HAP-1 (cell line): Measurements from ENCODE around the gene TELO2.
"Not testable (repeated sequence)": the region's sequence is repeated elsewhere in the genome, so short reads cannot be mapped to it uniquely, and the experiment has no call there.

Source experiments
- DNase-seq, 2 experiments: peaks; one replicate each; pipeline ENCODE4 v3.0.0-alpha.2; 2016 to 2020; ENCODE audit warnings: low spot score in 2 of 2
- H3K27me3 ChIP-seq: fragments of 250-450 bp; sonication (Bioruptor Pico); 2 replicates; pipeline ENCODE4 v1.5.1; 2020; ENCODE audit warnings: low read depth, mild to moderate bottlenecking, moderate library complexity
- H3K36me3 ChIP-seq: fragments of 250-450 bp; sonication (Bioruptor Pico); replicated peaks from 2 replicates; pipeline ENCODE4 v1.5.1; 2020; ENCODE audit warnings: mild to moderate bottlenecking
- H3K4me1 ChIP-seq: fragments of 250-450 bp; sonication (Bioruptor Pico); 2 replicates; pipeline ENCODE4 v1.5.1; 2020; ENCODE audit warnings: mild to moderate bottlenecking
- H3K4me3 ChIP-seq: fragments of 250-450 bp; sonication (Bioruptor Pico); 2 replicates; pipeline ENCODE4 v1.5.1; 2020; ENCODE audit warnings: mild to moderate bottlenecking, moderate library complexity
- H3K9me3 ChIP-seq: fragments of 250-450 bp; sonication (Bioruptor Pico); 2 replicates; pipeline ENCODE4 v1.5.1; 2020; ENCODE audit warnings: mild to moderate bottlenecking, moderate library complexity
- in situ Hi-C: fragments of 300-500 bp; cut with MboI; formaldehyde crosslinking; loops from 3 replicates; pipeline ENCODE4 v1.14.3; 2020; ENCODE audit warnings: low sequenced_read_pairs, inconsistent platforms, mixed read lengths

TELO2 gene

GRCh38 chr16:1464196-1464893, 28.8 kb upstream of the TELO2 start:
- Histone ChIP-seq H3K9me3 (no peaks in the 10 kb centered on the region), H3K36me3 (peaks cover 9% of the 10 kb centered on the region; the same call in 1 of the 2 replicates), H3K4me3 (no peak overlapping the region), H3K4me1 (no peaks in the 10 kb centered on the region), H3K27me3 (no peaks in the 10 kb centered on the region)
- DNase-seq = no peak
- in situ Hi-C loops = no loop called here

- Histone ChIP-seq H3K27me3 (no peaks in the 10 kb centered on the region), H3K4me1 (no peaks in the 10 kb centered on the region), H3K36me3 (peaks cover 9% of the 10 kb centered on the region; the same call in 1 of the 2 replicates), H3K4me3 (no peak overlapping the region), H3K9me3 (no peaks in the 10 kb centered on the region)
- DNase-seq = no peak
- in situ Hi-C loops = no loop called here
Observed at GRCh38 chr16:1464894-1465566, 28.1 kb upstream of the TELO2 start.

- Histone ChIP-seq H3K4me3 (no peak overlapping the region), H3K36me3 (peaks cover 9% of the 10 kb centered on the region; the same call in 1 of the 2 replicates), H3K27me3 (no peaks in the 10 kb centered on the region), H3K9me3 (no peaks in the 10 kb centered on the region), H3K4me1 (no peaks in the 10 kb centered on the region)
- in situ Hi-C loops = no loop called here
- no peak for DNase-seq
Observed at GRCh38 chr16:1465567-1465915, 27.6 kb upstream of the TELO2 start.

GRCh38 chr16:1466054-1466453, 27.1 kb upstream of the TELO2 start:
- in situ Hi-C loops = no loop called here
- peaks cover 5% of the 10 kb centered on the region; the same call in 1 of the 2 replicates for H3K36me3 ChIP-seq
- H3K4me1 ChIP-seq = no peaks in the 10 kb centered on the region
- DNase-seq = no peak
- H3K4me3 ChIP-seq = no peak overlapping the region
- H3K9me3 ChIP-seq = no peaks in the 10 kb centered on the region
- H3K27me3 ChIP-seq = no peaks in the 10 kb centered on the region

GRCh38 chr16:1466968-1467521, 26.1 kb upstream of the TELO2 start:
- H3K36me3 ChIP-seq = no peaks in the 10 kb centered on the region

GRCh38 chr16:1468426-1468810, 24.7 kb upstream of the TELO2 start:
- Histone ChIP-seq H3K27me3 (no peaks in the 10 kb centered on the region), H3K4me1 (no peaks in the 10 kb centered on the region; the same call in 1 of the 2 replicates), H3K9me3 (no peaks in the 10 kb centered on the region), H3K36me3 (no peaks in the 10 kb centered on the region), H3K4me3 (no peak overlapping the region)
- DNase-seq = no peak
- in situ Hi-C loops = no loop called here

More at GRCh38 chr16:1466968-1467521, 26.1 kb upstream of the TELO2 start:
- no peak overlapping the region for H3K4me3 ChIP-seq
- H3K9me3 ChIP-seq = no peaks in the 10 kb centered on the region
- in situ Hi-C loops = no loop called here
- no peaks in the 10 kb centered on the region for H3K27me3 ChIP-seq
- DNase-seq = no peak
- H3K4me1 ChIP-seq = no peaks in the 10 kb centered on the region

GRCh38 chr16:1469141-1469540, 24.0 kb upstream of the TELO2 start:
- H3K36me3 ChIP-seq, H3K4me1 ChIP-seq, in situ Hi-C loops, H3K9me3 ChIP-seq, DNase-seq, H3K27me3 ChIP-seq, H3K4me3 ChIP-seq: not testable (repeated sequence)

- H3K9me3 ChIP-seq = no peaks in the 10 kb centered on the region
- in situ Hi-C loops = no loop called here
- no peak for DNase-seq
- peaks cover 8% of the 10 kb centered on the region for H3K4me1 ChIP-seq
- no peaks in the 10 kb centered on the region for H3K36me3 ChIP-seq
- H3K4me3 ChIP-seq = no peak overlapping the region
- H3K27me3 ChIP-seq = no peaks in the 10 kb centered on the region
Observed at GRCh38 chr16:1469693-1470201, 23.4 kb upstream of the TELO2 start.

GRCh38 chr16:1470481-1471251, 22.5 kb upstream of the TELO2 start:
- no peaks in the 10 kb centered on the region for H3K27me3 ChIP-seq
- no peaks in the 10 kb centered on the region for H3K36me3 ChIP-seq
- peaks cover 15% of the 10 kb centered on the region for H3K4me1 ChIP-seq
- no peak overlapping the region for H3K4me3 ChIP-seq
- no peaks in the 10 kb centered on the region for H3K9me3 ChIP-seq
- DNase-seq = no peak
- in situ Hi-C loops = no loop called here

- H3K36me3 ChIP-seq = no peaks in the 10 kb centered on the region
- H3K4me3 ChIP-seq = no peak overlapping the region
- no peaks in the 10 kb centered on the region for H3K9me3 ChIP-seq
- in situ Hi-C loops = no loop called here
- H3K27me3 ChIP-seq = no peaks in the 10 kb centered on the region
- no peak for DNase-seq
- H3K4me1 ChIP-seq = peaks cover 16% of the 10 kb centered on the region
Observed at GRCh38 chr16:1471569-1472194, 21.5 kb upstream of the TELO2 start.

GRCh38 chr16:1472974-1473373, 20.2 kb upstream of the TELO2 start:
- in situ Hi-C loops = no loop called here
- DNase-seq = no peak
- no peaks in the 10 kb centered on the region for H3K36me3 ChIP-seq
- H3K4me3 ChIP-seq = no peak overlapping the region
- H3K27me3 ChIP-seq = no peaks in the 10 kb centered on the region
- peaks cover 16% of the 10 kb centered on the region for H3K4me1 ChIP-seq
- no peaks in the 10 kb centered on the region for H3K9me3 ChIP-seq

- no peaks in the 10 kb centered on the region for H3K27me3 ChIP-seq
- no peaks in the 10 kb centered on the region for H3K36me3 ChIP-seq
- H3K9me3 ChIP-seq = no peaks in the 10 kb centered on the region
- peak overlapping the region; percentile 55 for H3K4me3 ChIP-seq
- H3K4me1 ChIP-seq = peaks cover 16% of the 10 kb centered on the region
- in situ Hi-C loops = no loop called here
- DNase-seq = no peak
Observed at GRCh38 chr16:1474082-1474795, 18.9 kb upstream of the TELO2 start.
